ENCODE data around the gene ALDH6A1.
"Not testable (repeated sequence)": the region's sequence is repeated elsewhere in the genome, so short reads cannot be mapped to it uniquely, and the experiment has no call there.

The ALDH6A1 gene

DNA sequence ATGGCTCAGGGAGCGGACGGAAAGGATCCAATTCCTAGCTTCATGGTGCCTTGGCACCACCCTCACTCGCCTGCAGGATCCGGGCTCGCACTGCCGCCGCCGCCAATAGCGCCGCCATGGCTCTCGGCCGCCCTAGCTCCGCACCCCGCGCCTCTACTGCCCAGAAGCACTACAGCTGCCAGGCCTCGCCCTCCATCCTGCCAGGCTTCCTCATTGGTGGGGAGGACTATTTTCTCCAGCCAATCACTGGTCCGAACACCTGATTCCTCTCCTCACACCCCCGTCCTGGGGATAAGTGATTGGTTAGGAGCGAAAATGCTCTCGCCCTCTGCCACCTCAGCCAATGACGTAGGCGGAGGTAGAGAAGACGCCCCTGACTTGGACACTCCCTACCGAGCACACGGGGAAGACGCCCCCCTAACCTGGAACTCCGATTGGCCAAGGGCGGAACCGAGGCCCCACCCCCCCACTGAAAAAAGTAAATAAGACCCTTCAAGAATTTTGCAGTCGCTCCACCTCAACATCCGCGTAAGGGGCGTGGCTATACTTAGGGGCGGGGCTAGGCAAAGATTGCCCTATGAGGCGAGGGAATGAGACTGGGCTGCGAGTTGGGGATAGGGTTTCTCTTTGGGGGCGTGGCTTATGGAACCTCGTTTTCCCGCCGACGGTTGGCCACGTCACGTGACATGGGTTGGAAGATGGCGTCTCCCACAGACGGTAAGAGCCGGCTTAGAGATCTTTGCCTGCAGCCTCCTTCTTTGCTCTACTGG, at the start of gene ALDH6A1, which contains the start of gene LIN52:
TSS of gene ALDH6A1 (minus strand) at position 177 of the 770 bp plus-strand sequence. CDS start at position 118, 59 bp downstream.
TSS of gene LIN52 (plus strand) at position 680 of the 770 bp plus-strand sequence. CDS start at position 699, 19 bp downstream.
- DNase-seq: peak; percentile 99

DNA sequence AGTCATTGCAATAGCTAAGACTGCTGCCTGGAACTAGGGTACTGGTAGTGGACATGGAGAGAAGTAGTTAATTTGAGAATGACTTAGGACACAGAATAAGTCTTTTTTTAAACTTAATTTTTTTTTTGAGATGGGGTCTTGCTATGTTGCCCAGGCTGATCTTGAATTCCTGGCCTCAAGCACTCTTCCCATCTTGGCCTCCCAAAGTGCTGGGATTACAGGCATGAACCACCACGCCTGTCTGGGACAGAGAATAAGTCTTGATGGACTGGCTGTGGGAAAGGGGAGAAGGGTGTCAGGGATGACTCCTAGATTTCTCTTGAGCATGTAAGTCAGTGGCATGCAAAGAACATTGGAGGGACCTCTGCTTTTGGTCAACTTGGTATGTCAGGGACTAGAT, 43.4 kb upstream of the ALDH6A1 start:
- no peak for DNase-seq

DNA sequence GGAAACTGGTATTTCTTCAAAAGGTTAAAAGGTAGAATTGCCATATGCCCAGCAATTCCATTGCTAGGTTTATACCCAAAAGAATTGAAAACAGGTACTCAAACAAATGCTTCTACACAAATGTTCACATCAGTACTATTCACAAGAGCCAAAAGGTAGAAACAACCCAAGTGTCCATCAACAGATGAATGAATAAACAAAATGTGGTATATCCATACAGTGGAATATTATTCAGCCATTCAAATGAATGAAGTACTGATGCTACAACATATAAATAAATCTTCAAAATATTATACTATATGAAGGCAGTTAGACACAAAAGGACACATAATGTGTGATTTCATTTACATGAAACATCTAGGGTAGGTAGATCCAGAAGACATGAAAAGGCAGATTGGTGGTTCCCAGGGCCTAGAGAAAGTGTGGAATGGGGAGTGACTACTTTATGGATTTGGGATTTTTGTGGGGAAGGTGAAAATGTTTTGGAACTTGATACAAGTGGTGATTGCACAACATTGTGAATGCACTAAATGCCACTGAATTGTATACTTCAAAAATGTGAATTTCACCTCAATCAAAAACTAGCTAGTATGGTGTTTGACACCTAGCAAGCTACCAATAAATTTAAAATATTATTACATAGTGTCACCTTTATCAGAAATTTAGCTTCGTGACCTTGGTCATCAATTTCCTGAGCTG, 42.2 kb upstream of the ALDH6A1 start:
- DNase-seq: no peak

GRCh38 chr14:74125487-74125886, 41.2 kb upstream of the ALDH6A1 start:
- DNase-seq: not testable (repeated sequence)

DNA sequence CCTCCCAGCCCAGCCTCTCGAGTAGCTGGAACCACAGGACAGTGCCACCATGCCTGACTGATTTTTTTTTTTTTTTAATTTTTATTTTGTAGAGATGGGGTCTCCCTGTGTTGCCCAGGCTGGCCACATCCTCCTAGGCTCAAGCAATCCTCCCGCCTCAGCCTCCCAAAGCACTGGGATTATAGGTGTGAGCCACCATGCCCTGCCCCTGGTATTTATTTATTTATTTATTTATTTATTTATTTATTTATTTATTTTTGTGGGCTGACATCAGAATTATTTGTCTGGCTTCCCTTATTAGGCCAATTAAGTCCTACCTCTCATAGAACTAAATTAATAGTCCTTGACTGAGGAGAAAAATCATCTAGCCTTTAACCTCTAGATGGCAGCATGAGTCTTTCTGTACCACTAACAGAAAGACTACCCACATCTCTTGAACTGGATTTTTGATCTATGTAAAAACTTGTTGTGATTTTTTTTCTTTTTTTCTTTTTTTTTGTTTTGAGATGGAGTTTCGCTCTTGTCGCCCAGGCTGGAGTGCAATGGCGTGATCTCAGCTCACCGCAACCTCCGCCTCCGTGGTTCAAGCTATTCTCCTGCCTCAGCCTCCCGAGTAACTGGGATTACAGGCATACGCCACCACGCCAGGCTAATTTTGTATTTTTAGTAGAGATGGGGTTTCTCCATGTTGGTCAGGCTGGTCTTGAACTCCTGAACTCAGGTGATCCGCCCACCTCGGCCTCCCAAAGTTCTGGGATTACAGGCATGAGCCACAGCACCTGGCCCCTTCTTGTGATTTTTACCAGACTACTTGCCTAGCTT, 27.4 kb upstream of the ALDH6A1 start:
- DNase-seq: not testable (repeated sequence)

- no peak for DNase-seq
Observed at GRCh38 chr14:74109369-74109768, 25.1 kb upstream of the ALDH6A1 start.

- no peak for DNase-seq
Observed at GRCh38 chr14:74105381-74105780, 21.1 kb upstream of the ALDH6A1 start.

GRCh38 chr14:74089251-74090020, 5.2 kb upstream of the ALDH6A1 start:
- no peak for DNase-seq

GRCh38 chr14:74085828-74086227, 1.6 kb upstream of the ALDH6A1 start:
- no peak for DNase-seq

- no peak for DNase-seq
Observed at GRCh38 chr14:74085047-74085637, 889 bp upstream of the ALDH6A1 start.

GRCh38 chr14:74083784-74084276, 423 bp downstream of the ALDH6A1 start:
- DNase-seq: no peak

DNA sequence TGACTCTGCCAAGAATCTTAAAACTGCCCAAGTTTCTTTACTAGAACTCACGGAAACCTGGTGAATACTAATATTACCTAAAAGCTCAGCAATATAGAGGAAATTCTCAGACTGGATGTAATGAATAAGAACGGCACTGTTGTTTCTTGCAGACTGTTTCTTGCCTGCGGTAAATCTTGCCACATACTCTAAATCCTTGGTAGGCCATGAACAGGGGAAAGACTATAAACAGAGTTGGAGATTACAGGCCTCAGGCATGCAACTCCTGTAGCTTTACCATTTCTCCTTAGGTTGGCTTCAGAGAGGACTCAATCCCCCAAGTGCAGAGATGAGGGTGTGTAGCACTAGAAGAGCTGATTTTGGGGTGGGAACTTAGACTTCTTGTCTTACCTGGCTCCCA, 1.1 kb downstream of the ALDH6A1 start:
- no peak for DNase-seq

DNA sequence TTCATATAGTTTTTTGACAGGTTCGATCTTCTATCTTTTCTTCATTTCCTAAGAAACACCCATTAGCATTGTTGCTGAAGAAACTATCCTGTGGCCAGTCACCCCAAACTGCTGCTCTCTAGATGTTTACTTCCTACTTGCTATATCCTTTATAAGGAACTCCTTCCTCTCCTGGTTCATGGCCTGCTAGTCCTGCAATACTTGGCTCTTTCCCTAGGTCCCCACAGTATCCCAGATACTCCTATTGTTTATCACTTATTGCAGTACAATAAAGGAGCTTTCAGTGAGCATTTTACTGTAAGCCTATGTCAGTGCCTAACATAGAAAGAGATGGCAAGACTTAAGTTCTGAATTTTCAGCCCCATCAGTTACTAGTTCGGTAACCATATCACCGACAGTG, 2.8 kb downstream of the ALDH6A1 start:
- DNase-seq: no peak

- DNase-seq: no peak
Observed at GRCh38 chr14:74080820-74081460, 3.3 kb downstream of the ALDH6A1 start.

DNA sequence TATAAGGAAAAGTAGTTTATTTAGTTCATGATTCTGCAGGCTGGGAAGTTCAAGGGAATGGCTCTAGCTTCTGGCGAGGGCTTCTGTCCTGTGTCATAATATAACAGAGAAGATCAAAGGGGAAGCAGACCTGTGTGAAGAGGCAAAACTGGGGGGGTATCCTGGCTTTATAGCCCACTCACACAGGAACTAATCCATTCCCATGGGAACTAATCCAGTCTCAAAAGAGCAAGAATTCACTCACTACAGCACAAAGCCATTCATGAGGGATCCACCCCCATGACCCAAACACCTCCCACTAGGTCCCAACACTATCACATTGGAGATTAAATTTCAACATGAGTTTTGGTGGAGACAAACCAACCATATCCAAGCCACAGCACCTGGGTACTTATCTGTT, 6.9 kb downstream of the ALDH6A1 start:
- no peak for DNase-seq

DNA sequence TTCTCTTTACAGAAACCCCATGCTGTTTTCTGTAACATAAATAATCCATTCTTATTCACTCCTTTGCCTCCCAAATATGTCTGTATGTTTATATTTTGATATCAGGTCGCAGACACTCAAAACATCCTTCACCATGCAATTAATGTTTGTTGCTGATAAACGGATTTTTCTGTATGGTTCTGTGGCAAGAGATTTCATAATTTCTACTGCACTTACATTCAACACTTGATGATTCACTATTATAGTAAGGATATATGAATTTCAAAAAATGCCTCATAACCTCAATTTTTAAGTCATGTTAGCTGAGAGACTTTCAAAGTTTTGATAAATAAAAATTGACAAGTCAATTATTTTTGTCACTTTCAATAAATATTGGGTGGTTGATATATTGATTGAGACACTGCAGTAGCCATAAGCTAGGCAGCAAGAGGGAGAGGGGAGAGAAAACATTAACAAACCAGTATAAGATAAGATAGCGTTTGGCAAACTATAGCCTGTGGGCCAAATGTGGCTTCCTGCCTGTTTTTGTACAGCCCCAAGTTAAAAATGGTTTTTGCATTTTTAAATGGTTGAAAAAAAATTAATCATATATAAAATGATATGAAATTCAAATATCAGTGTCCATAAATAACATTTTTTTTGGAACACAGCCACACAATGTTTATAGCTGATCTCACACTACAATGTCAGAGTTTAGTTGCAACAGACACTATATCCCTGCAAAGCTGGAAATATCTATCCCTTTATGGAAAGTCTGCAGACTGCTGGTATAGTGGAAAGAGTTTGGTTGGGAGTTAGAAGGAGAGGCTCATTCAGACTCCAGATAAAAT, 18.3 kb downstream of the ALDH6A1 start:
- DNase-seq: no peak

DNA sequence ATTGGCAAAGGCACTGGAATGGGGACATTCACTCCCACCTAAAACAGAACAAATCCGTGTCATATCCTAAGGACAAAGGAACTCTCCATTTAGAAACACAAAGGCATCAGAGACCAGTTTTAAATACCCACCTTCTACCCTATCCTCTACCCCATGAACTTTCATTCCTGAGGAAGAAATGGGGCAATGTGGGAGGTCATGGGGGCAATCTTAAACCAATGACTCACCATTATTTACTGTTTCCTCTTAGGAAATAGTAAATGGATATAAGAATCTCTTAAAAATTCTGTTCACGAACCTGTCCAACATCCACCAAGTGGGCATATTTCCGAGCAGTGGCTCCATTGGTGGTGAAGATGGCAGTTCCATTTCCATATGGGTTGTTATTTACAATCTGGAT, 19.4 kb downstream of the ALDH6A1 start:
- no peak for DNase-seq

DNA sequence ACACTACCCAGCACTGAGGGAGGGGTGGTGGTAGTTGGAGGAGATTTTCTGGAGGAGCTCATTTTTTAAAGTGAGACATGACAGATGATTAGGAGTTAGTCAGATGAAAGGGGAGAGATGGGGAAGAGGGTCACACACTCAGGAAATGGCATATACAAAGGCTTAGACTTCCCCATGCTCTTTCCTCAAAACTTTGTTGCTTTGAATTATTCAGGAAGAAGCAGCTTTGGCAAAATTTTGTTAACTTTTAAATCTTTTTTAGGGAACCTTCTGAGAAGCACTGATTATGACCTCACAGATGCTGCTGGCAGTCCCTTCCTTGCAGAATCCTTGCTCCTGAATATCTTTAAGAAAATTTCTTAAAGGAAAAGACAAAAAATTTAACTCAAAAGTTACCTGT, 19.8 kb downstream of the ALDH6A1 start:
- no peak for DNase-seq

- no peak for DNase-seq
Observed at GRCh38 chr14:74062809-74063150, 21.5 kb downstream of the ALDH6A1 start.

- no peak for DNase-seq
Observed at GRCh38 chr14:74049876-74050495, 34.3 kb downstream of the ALDH6A1 start.
